ENCODE results near the gene MIEN1.

The MIEN1 gene

GRCh38 chr17:39709998-39710964 is 20.1 kb downstream of the MIEN1 start:
- no peak overlapping the region for H3K4me3 ChIP-seq (ENCODE audit: low read length)
- no peak for DNase-seq (ENCODE audit: low read depth)
- no peak for TF ChIP-seq CTCF (conservative IDR thresholded peaks at IDR 0.05; ENCODE audit: low read length)

GRCh38 chr17:39709319-39709997 is 20.9 kb downstream of the MIEN1 start:
- no peak for DNase-seq (ENCODE audit: low read depth)
- H3K4me3 ChIP-seq (ENCODE audit: low read length) = no peak overlapping the region
- no peak for TF ChIP-seq CTCF (conservative IDR thresholded peaks at IDR 0.05; ENCODE audit: low read length)

- no peak overlapping the region for H3K4me3 ChIP-seq (ENCODE audit: low read length)
- DNase-seq (ENCODE audit: low read depth) = no peak
- TF ChIP-seq CTCF (conservative IDR thresholded peaks at IDR 0.05; ENCODE audit: low read length) = no peak
Observed at GRCh38 chr17:39706921-39707337, 23.4 kb downstream of the MIEN1 start.

- H3K4me3 ChIP-seq (ENCODE audit: low read length) = no peak overlapping the region
- TF ChIP-seq CTCF (conservative IDR thresholded peaks at IDR 0.05; ENCODE audit: low read length) = no peak
- DNase-seq (ENCODE audit: low read depth) = no peak
Observed at GRCh38 chr17:39706383-39706782, 23.9 kb downstream of the MIEN1 start.

GRCh38 chr17:39705786-39706348 is 24.5 kb downstream of the MIEN1 start:
- no peak for TF ChIP-seq CTCF (conservative IDR thresholded peaks at IDR 0.05; ENCODE audit: low read length)
- no peak for DNase-seq (ENCODE audit: low read depth)
- no peak overlapping the region for H3K4me3 ChIP-seq (ENCODE audit: low read length)

- no peak overlapping the region for H3K4me3 ChIP-seq (ENCODE audit: low read length)
- DNase-seq (ENCODE audit: low read depth) = peak; percentile 49
- TF ChIP-seq CTCF (conservative IDR thresholded peaks at IDR 0.05; ENCODE audit: low read length) = peak; percentile 42
Observed at GRCh38 chr17:39704821-39705551, 25.3 kb downstream of the MIEN1 start.

All from AG10803 (cell line).